ENCODE measurements around the gene GLUL. TPM values are rescaled to one million over a fixed set of nuclear protein-coding genes. Genes with fewer than 3 reads are reported as not detected.

The GLUL gene
- total RNA-seq, 1 experiment from 2014 or later: 165 TPM

DNA sequence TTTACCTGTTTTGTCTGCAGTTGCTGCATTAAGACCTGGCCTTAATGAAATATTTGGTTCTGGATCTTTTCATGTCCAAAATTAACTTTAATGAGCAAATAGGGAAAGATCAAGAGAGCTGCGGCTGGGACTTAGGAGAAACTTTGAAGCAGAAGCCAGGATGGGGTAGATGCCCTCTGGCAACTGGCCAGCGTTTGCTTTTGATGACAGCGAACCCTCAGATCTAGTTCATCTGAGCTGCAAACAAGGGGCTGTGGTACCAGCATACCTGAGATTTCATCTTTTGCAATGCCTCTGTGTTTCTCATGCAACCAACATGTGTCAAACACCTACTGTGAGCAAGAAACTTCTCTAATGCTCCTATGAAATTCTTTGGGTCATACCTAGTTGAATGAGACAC lies 21.9 kb upstream of the GLUL start:
- H3K79me2 ChIP-seq (ENCODE audit: insufficient read depth, low read length): no peaks in the 10 kb centered on the region
- H3K9me2 ChIP-seq (ENCODE audit: insufficient read depth): no peaks in the 10 kb centered on the region
- no peak overlapping the region for H2AFZ ChIP-seq (ENCODE audit: low read depth, low read length, poor library complexity, severe bottlenecking)
- H3K27ac ChIP-seq (ENCODE audit: low read depth, low read length): no peak overlapping the region
- H3K9ac ChIP-seq (ENCODE audit: low read length): no peak overlapping the region
- H3K4me1 ChIP-seq (ENCODE audit: control insufficient read depth in 1 of 2, insufficient read depth in 2 of 2, low read length in 2 of 2): no peaks in the 10 kb centered on the region
- H3K4me3 ChIP-seq (replicated peaks in 1 of 2; ENCODE audit: low read depth in 1 of 2, low read length in 2 of 2): no peak overlapping the region
- H3K9me3 ChIP-seq (ENCODE audit: control insufficient read depth in 1 of 2, insufficient read depth in 1 of 2, low read depth in 1 of 2, low read length in 2 of 2): no peaks in the 10 kb centered on the region
- ChIA-PET RAD21 (ENCODE audit: low non-redundant PET in 1 of 2, low total read pairs in 2 of 2, uncharacterized antibody in 2 of 2, unreplicated experiment in 2 of 2) (no interaction called here), POLR2A (no interaction called here), CTCF (no interaction called here)
- no peaks in the 10 kb centered on the region for H4K20me1 ChIP-seq (ENCODE audit: insufficient read depth)
- no peak overlapping the region for H3K4me2 ChIP-seq (ENCODE audit: low read length)
- BruUV-seq (replicated peaks): no TSS peak
- TF ChIP-seq POLR2AphosphoS5 (IDR thresholded peaks at IDR 0.05; ENCODE audit: low read depth, low read length) (no peak), YY1 (IDR thresholded peaks at IDR 0.05; ENCODE audit: extremely low read depth, insufficient replicate concordance, low read depth, low read length) (no peak), EGR1 (IDR thresholded peaks at IDR 0.05; ENCODE audit: low read depth) (no peak), EZH2phosphoT487 (IDR thresholded peaks at IDR 0.05; ENCODE audit: borderline replicate concordance) (no peak), SRF (IDR thresholded peaks at IDR 0.05; ENCODE audit: low read depth) (no peak), RAD21 (IDR thresholded peaks at IDR 0.05; ENCODE audit: low read depth) (no peak), CBX3 (IDR thresholded peaks at IDR 0.05; ENCODE audit: low read depth) (no peak), ZFX (IDR thresholded peaks at IDR 0.05) (no peak), FOSL1 (IDR thresholded peaks at IDR 0.05; ENCODE audit: low read depth) (no peak), ZNF274 (IDR thresholded peaks at IDR 0.05; ENCODE audit: low read depth, low read length) (no peak), SIN3A (IDR thresholded peaks at IDR 0.05; ENCODE audit: low read depth) (no peak)
- DNase-seq (ENCODE audit: low read depth, low spot score) (no peak), ATAC-seq (no peak)
- H3K27me3 ChIP-seq (ENCODE audit: insufficient read depth, low read length): no peaks in the 10 kb centered on the region
- H3K36me3 ChIP-seq (ENCODE audit: control insufficient read depth in 1 of 2, insufficient read depth in 2 of 2, low read length in 2 of 2): no peaks in the 10 kb centered on the region
- intact Hi-C loops (cut with micrococcal nuclease): no loop called here

- no peak overlapping the region for H3K9ac ChIP-seq (ENCODE audit: low read length)
- no peak overlapping the region for H3K4me2 ChIP-seq (ENCODE audit: low read length)
- ChIA-PET CTCF (no interaction called here), POLR2A (interaction anchor here (1.0 kb wide), 1 partner anchor 19 kb away, joined by 3 read pairs; the partner anchor contains the start of gene GLUL), RAD21 (ENCODE audit: low non-redundant PET in 1 of 2, low total read pairs in 2 of 2, uncharacterized antibody in 2 of 2, unreplicated experiment in 2 of 2) (no interaction called here)
- no peaks in the 10 kb centered on the region for H3K4me1 ChIP-seq (ENCODE audit: control insufficient read depth in 1 of 2, insufficient read depth in 2 of 2, low read length in 2 of 2)
- H3K27ac ChIP-seq (ENCODE audit: low read depth, low read length): no peak overlapping the region
- DNase-seq (ENCODE audit: low read depth, low spot score) (no peak), ATAC-seq (no peak)
- no TSS peak for BruUV-seq (replicated peaks)
- H3K9me2 ChIP-seq (ENCODE audit: insufficient read depth): no peaks in the 10 kb centered on the region
- intact Hi-C loops (cut with micrococcal nuclease): no loop called here
- H2AFZ ChIP-seq (ENCODE audit: low read depth, low read length, poor library complexity, severe bottlenecking): no peak overlapping the region
- H3K36me3 ChIP-seq (ENCODE audit: control insufficient read depth in 1 of 2, insufficient read depth in 2 of 2, low read length in 2 of 2): no peaks in the 10 kb centered on the region
- H3K27me3 ChIP-seq (ENCODE audit: insufficient read depth, low read length): no peaks in the 10 kb centered on the region
- no peak for TF ChIP-seq TCF7L2 (IDR thresholded peaks at IDR 0.05; ENCODE audit: borderline replicate concordance, extremely low read depth, insufficient read depth, insufficient read length)
- TF ChIP-seq CBX3 (IDR thresholded peaks at IDR 0.05; ENCODE audit: low read depth): no peak
- no peak for TF ChIP-seq CEBPB (IDR thresholded peaks at IDR 0.05; ENCODE audit: low read depth)
- no peak for TF ChIP-seq SRF (IDR thresholded peaks at IDR 0.05; ENCODE audit: low read depth)
- TF ChIP-seq ZBTB33 (IDR thresholded peaks at IDR 0.05; ENCODE audit: extremely low read depth, insufficient replicate concordance, low read length): no peak
- no peak for TF ChIP-seq EZH2phosphoT487 (IDR thresholded peaks at IDR 0.05; ENCODE audit: borderline replicate concordance)
- no peak for TF ChIP-seq ZFX (IDR thresholded peaks at IDR 0.05)
- no peak for TF ChIP-seq JUND (IDR thresholded peaks at IDR 0.05)
- TF ChIP-seq REST (IDR thresholded peaks at IDR 0.05; ENCODE audit: low read depth): no peak
- no peaks in the 10 kb centered on the region for H4K20me1 ChIP-seq (ENCODE audit: insufficient read depth)
- H3K4me3 ChIP-seq (replicated peaks in 1 of 2; ENCODE audit: low read depth in 1 of 2, low read length in 2 of 2): no peak overlapping the region
- no peaks in the 10 kb centered on the region for H3K9me3 ChIP-seq (ENCODE audit: control insufficient read depth in 1 of 2, insufficient read depth in 1 of 2, low read depth in 1 of 2, low read length in 2 of 2)
- H3K79me2 ChIP-seq (ENCODE audit: insufficient read depth, low read length): no peaks in the 10 kb centered on the region
These were observed 19.2 kb upstream of the GLUL start for GRCh38 chr1:182410620-182411273.
